ENCODE results near the gene NTN1. TPM values are rescaled to one million over a fixed set of nuclear protein-coding genes. Genes with fewer than 3 reads are reported as not detected.

Gene NTN1
- total and polyA plus RNA-seq, 3 experiments from 2014 or later = 0.24 to 0.33 TPM; not detected in 1

DNA sequence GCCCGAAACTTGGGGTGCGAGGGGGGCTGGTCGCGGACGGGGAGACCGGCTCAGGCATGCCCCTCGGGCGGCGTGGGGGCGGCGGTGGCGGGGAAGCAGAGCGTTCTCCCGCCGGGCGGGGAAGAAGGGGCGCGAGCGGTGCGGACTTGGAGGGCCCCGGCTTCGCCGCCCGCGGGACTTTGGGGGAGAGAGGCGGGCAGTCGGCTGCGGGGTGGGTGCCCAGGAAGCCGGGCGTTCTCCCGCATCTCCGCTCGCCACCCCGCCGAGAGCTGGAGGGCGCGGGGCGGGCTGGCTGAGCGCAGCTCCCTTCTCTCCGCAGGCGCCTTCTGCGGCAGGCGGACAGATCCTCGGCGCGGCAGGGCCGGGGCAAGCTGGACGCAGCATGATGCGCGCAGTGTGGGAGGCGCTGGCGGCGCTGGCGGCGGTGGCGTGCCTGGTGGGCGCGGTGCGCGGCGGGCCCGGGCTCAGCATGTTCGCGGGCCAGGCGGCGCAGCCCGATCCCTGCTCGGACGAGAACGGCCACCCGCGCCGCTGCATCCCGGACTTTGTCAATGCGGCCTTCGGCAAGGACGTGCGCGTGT is 772 bp downstream of the NTN1 start:
- Histone ChIP-seq H3K36me3 (ENCODE audit: insufficient read depth, low read length) (no peaks in the 10 kb centered on the region), H3K4me3 (ENCODE audit: low read length) (no peak overlapping the region), H3K27me3 (ENCODE audit: insufficient read depth, low read length, poor library complexity, severe bottlenecking) (peaks cover 36% of the 10 kb centered on the region), H3K27ac (ENCODE audit: low read depth, low read length) (no peak overlapping the region), H3K9me3 (ENCODE audit: low read length) (no peaks in the 10 kb centered on the region), H3K4me1 (ENCODE audit: insufficient read depth, low read length) (peaks cover 8% of the 10 kb centered on the region)
- peaks cover 42 to 61% of the 10 kb centered on the region in 2 donors for H3K27me3 Mint-ChIP-seq
- H3K4me1 Mint-ChIP-seq = peaks cover 9 to 22% (median 10%) of the 10 kb centered on the region in 3 donors
- H3K36me3 Mint-ChIP-seq = no peaks in the 10 kb centered on the region
- H3K4me3 Mint-ChIP-seq = peak overlapping the region in 6 of 7 donors; percentile 87 to 94 (median 90)
- POLR2A ChIA-PET = no interaction called here
- no peak for DNase-seq
- peaks cover 0 to 4% (median 0%) of the 10 kb centered on the region in 5 donors for H3K9me3 Mint-ChIP-seq
- CTCF ChIA-PET = no interaction called here
- no peak overlapping the region for H3K27ac Mint-ChIP-seq

DNA sequence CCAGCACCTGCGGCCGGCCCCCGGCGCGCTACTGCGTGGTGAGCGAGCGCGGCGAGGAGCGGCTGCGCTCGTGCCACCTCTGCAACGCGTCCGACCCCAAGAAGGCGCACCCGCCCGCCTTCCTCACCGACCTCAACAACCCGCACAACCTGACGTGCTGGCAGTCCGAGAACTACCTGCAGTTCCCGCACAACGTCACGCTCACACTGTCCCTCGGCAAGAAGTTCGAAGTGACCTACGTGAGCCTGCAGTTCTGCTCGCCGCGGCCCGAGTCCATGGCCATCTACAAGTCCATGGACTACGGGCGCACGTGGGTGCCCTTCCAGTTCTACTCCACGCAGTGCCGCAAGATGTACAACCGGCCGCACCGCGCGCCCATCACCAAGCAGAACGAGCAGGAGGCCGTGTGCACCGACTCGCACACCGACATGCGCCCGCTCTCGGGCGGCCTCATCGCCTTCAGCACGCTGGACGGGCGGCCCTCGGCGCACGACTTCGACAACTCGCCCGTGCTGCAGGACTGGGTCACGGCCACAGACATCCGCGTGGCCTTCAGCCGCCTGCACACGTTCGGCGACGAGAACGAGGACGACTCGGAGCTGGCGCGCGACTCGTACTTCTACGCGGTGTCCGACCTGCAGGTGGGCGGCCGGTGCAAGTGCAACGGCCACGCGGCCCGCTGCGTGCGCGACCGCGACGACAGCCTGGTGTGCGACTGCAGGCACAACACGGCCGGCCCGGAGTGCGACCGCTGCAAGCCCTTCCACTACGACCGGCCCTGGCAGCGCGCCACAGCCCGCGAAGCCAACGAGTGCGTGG is 1.5 kb downstream of the NTN1 start:
- CTCF ChIA-PET = no interaction called here
- H3K27ac ChIP-seq (ENCODE audit: low read depth, low read length) = no peak overlapping the region
- peaks cover 9 to 22% (median 10%) of the 10 kb centered on the region in 3 donors for H3K4me1 Mint-ChIP-seq
- no peak for DNase-seq
- H3K4me3 ChIP-seq (ENCODE audit: low read length) = no peak overlapping the region
- no peaks in the 10 kb centered on the region for H3K9me3 ChIP-seq (ENCODE audit: low read length)
- no peaks in the 10 kb centered on the region for H3K36me3 ChIP-seq (ENCODE audit: insufficient read depth, low read length)
- H3K9me3 Mint-ChIP-seq = peaks cover 0 to 4% (median 0%) of the 10 kb centered on the region in 5 donors
- peaks cover 36% of the 10 kb centered on the region for H3K27me3 ChIP-seq (ENCODE audit: insufficient read depth, low read length, poor library complexity, severe bottlenecking)
- H3K27ac Mint-ChIP-seq = peak overlapping the region in 1 of 8 donors; percentile 59
- H3K4me1 ChIP-seq (ENCODE audit: insufficient read depth, low read length) = peaks cover 8% of the 10 kb centered on the region
- H3K27me3 Mint-ChIP-seq = peaks cover 44 to 68% of the 10 kb centered on the region in 2 donors
- POLR2A ChIA-PET = no interaction called here
- H3K4me3 Mint-ChIP-seq = peak overlapping the region; percentile 85 to 94 (median 90)
- no peaks in the 10 kb centered on the region for H3K36me3 Mint-ChIP-seq

DNA sequence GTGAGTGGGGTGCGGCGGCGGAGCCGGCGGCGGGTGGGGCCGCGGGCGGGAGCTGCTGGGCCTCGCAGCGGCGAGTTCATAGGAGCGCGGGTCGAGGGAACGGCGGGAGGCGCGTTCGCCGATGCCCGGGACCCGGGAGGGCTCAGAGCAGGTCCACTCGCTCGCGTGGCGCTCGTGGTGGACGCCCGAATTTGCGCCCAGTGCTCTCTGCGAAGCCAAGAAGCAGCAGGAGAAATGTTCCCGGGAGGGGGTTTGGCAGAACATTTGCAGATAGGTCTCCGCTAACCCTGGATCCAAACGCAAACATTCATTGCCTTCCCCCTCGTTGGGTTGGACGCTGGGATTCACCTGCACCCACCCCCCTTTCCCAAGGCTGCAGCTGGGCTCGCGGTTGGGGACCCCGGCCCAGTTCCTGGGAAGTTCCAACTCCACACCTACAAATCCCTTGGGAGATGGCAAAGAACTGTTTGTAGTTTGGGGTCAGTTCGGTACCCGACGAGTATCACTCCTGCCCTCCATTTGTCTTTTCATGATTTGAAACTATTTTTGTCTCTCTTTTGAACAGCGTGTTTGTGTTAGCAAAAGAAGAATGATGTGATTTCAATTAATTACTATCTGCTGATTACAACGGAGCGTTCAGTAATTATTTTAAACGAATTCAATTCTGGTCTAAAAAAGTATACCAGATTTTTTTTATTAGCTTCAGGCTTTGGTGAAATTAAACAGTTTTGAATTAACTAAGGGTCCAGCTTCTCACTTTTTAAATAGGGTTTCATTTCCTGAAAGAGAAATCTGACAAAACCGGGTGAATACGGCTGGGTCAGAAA is 2.3 kb downstream of the NTN1 start:
- Mint-ChIP-seq H3K4me3 (peak overlapping the region; percentile 18 to 92 (median 54)), H3K27ac (no peak overlapping the region), H3K27me3 (peaks cover 49 to 74% of the 10 kb centered on the region in 2 donors), H3K36me3 (no peaks in the 10 kb centered on the region), H3K4me1 (peaks cover 9 to 22% (median 10%) of the 10 kb centered on the region in 3 donors), H3K9me3 (peaks cover 0 to 4% (median 0%) of the 10 kb centered on the region in 5 donors)
- ChIA-PET CTCF (no interaction called here), POLR2A (no interaction called here)
- no peak for DNase-seq
- Histone ChIP-seq H3K36me3 (ENCODE audit: insufficient read depth, low read length) (no peaks in the 10 kb centered on the region), H3K4me3 (ENCODE audit: low read length) (no peak overlapping the region), H3K27ac (ENCODE audit: low read depth, low read length) (no peak overlapping the region), H3K27me3 (ENCODE audit: insufficient read depth, low read length, poor library complexity, severe bottlenecking) (peaks cover 36% of the 10 kb centered on the region), H3K4me1 (ENCODE audit: insufficient read depth, low read length) (peaks cover 8% of the 10 kb centered on the region), H3K9me3 (ENCODE audit: low read length) (no peaks in the 10 kb centered on the region)

DNA sequence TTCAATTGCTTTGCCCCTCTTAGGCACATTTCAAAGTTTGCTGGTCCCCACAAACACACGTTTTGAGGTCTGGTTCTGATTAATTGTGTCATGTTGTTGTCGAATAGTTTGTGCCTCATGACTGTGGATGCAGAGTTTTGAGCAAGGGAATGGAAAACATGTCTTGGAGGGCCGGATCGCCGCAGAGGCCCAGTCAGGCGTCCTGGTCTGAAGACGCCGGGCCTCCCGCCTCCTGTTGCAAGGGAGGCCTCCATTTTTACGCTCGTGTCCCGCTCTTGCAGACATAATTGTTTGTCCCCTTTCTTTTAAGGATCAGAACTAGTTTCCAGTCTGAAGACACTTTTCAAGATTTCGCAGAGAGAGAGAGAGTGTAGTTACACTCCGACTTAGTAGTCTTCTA is 3.2 kb downstream of the NTN1 start:
- Histone ChIP-seq H3K27me3 (ENCODE audit: insufficient read depth, low read length, poor library complexity, severe bottlenecking) (peaks cover 34% of the 10 kb centered on the region), H3K9me3 (ENCODE audit: low read length) (no peaks in the 10 kb centered on the region), H3K36me3 (ENCODE audit: insufficient read depth, low read length) (no peaks in the 10 kb centered on the region), H3K27ac (ENCODE audit: low read depth, low read length) (no peak overlapping the region), H3K4me3 (ENCODE audit: low read length) (no peak overlapping the region), H3K4me1 (ENCODE audit: insufficient read depth, low read length) (peaks cover 8% of the 10 kb centered on the region)
- Mint-ChIP-seq H3K4me3 (peak overlapping the region in 6 of 7 donors; percentile 8 to 69 (median 30)), H3K27ac (no peak overlapping the region), H3K27me3 (peaks cover 45 to 74% of the 10 kb centered on the region in 2 donors), H3K9me3 (peaks cover 0 to 4% (median 0%) of the 10 kb centered on the region in 5 donors), H3K4me1 (peaks cover 9 to 22% (median 10%) of the 10 kb centered on the region in 3 donors), H3K36me3 (no peaks in the 10 kb centered on the region)
- POLR2A ChIA-PET = no interaction called here
- CTCF ChIA-PET = no interaction called here
- no peak for DNase-seq

DNA sequence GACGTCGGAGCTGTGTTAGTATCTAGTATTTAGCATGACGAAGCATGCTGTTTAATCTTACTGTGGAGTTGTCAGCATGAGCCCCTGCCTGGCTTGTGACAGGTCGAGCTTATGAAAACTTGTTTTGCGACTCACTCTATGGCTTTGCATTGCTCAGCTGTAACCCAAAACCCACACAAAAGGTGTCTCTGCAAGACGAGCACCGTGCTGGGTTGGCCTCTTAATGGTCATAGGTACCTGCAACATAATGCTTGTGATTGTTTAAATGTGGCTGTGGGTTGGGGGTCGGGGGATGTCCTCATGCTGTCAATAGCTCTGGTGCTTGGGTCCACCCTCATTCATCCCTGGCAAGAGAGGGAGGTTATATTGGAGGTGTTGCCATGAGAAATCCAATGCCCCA is 5.4 kb downstream of the NTN1 start:
- CTCF ChIA-PET = no interaction called here
- H3K27me3 Mint-ChIP-seq = peaks cover 54 to 81% of the 10 kb centered on the region in 2 donors

DNA sequence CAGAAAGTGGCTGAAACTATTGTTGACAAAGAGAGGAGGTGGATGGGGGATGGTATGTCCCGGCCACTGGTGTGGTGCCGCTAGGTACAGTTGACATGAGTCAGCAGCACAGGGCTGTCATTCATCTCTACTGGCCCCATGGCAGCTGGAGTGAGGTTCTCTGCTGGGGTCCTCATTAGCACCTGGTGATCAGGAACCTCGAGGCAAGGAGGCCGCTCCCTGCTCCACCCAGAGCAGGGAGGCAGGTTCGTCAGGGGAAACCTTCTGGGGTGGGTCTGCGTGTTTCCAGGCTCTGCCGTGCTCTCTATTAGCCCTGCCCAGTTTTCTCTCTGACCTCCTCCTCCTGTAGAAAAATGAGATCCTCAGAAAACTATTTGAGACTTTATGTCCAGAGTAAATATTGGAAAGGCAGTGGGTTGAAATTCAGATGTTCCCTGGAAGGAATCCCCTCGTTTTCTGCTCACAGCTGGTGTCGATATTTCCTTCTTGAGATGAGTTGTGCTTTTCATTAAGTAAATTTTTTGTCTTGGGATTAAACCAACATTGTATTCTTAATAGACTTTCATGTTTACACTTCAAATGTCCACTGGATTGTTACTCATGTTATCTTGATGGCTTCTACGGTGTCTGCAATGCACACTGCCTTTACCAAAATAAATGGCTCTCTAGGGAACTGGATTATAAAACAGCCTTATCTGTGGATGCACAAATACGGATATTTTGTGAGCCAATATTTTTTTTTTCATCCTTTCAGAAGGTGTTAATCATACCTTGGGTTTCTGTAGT is 7.1 kb downstream of the NTN1 start:
- Histone ChIP-seq H3K9me3 (ENCODE audit: low read length) (no peaks in the 10 kb centered on the region), H3K27ac (ENCODE audit: low read depth, low read length) (no peak overlapping the region), H3K36me3 (ENCODE audit: insufficient read depth, low read length) (no peaks in the 10 kb centered on the region), H3K27me3 (ENCODE audit: insufficient read depth, low read length, poor library complexity, severe bottlenecking) (peaks cover 15% of the 10 kb centered on the region), H3K4me1 (ENCODE audit: insufficient read depth, low read length) (no peaks in the 10 kb centered on the region), H3K4me3 (ENCODE audit: low read length) (no peak overlapping the region)
- POLR2A ChIA-PET = no interaction called here
- Mint-ChIP-seq H3K4me1 (peaks cover 5 to 11% (median 7%) of the 10 kb centered on the region in 3 donors), H3K27ac (no peak overlapping the region), H3K36me3 (no peaks in the 10 kb centered on the region), H3K4me3 (no peak overlapping the region), H3K9me3 (no peaks in the 10 kb centered on the region), H3K27me3 (peaks cover 48 to 91% of the 10 kb centered on the region in 2 donors)
- no peak for DNase-seq
- CTCF ChIA-PET = no interaction called here

More for the DNA sequence above, 5.4 kb downstream of the NTN1 start:
- Mint-ChIP-seq H3K9me3 (peaks cover 0 to 4% (median 0%) of the 10 kb centered on the region in 5 donors), H3K27ac (no peak overlapping the region), H3K4me1 (peaks cover 9 to 18% (median 10%) of the 10 kb centered on the region in 3 donors), H3K36me3 (no peaks in the 10 kb centered on the region), H3K4me3 (no peak overlapping the region)
- no peak for DNase-seq
- Histone ChIP-seq H3K27ac (ENCODE audit: low read depth, low read length) (no peak overlapping the region), H3K27me3 (ENCODE audit: insufficient read depth, low read length, poor library complexity, severe bottlenecking) (peaks cover 22% of the 10 kb centered on the region), H3K36me3 (ENCODE audit: insufficient read depth, low read length) (no peaks in the 10 kb centered on the region), H3K9me3 (ENCODE audit: low read length) (no peaks in the 10 kb centered on the region), H3K4me1 (ENCODE audit: insufficient read depth, low read length) (peaks cover 4% of the 10 kb centered on the region), H3K4me3 (ENCODE audit: low read length) (no peak overlapping the region)
- POLR2A ChIA-PET = no interaction called here

DNA sequence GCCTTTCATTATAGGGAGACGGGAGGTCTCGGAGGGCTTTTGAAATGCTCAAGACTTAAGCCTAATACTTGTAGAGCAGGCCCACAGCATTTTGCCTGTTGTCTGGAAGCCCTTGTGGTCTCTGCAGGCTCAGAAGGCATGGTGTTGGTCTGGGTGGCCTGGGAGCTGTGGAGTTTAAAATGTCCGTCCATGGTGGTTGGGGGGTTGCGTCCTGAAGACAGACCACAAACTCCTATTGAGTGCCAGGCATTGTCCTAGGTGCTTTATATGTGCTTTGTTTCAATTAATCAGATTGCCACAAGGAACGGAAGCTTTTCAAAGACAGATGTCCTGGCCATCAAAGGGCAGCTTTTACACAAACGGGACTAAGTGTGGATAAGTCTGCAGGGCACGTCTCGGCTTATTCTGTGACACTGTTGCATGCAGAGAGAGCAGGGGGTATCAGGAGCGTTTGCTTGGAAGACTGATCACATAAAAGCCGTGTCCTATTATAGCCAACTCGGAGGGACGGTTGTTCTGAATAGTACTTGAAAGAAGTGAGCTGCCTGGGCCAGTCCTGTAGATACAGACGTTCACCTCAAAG is 7.8 kb downstream of the NTN1 start:
- CTCF ChIA-PET = no interaction called here
- Histone ChIP-seq H3K4me1 (ENCODE audit: insufficient read depth, low read length) (no peaks in the 10 kb centered on the region), H3K27ac (ENCODE audit: low read depth, low read length) (no peak overlapping the region), H3K36me3 (ENCODE audit: insufficient read depth, low read length) (no peaks in the 10 kb centered on the region), H3K9me3 (ENCODE audit: low read length) (no peaks in the 10 kb centered on the region), H3K4me3 (ENCODE audit: low read length) (no peak overlapping the region), H3K27me3 (ENCODE audit: insufficient read depth, low read length, poor library complexity, severe bottlenecking) (peaks cover 8% of the 10 kb centered on the region)
- peaks cover 42 to 86% of the 10 kb centered on the region in 2 donors for H3K27me3 Mint-ChIP-seq
- POLR2A ChIA-PET = no interaction called here
- no peak overlapping the region for H3K4me3 Mint-ChIP-seq
- no peak for DNase-seq
- no peak overlapping the region for H3K27ac Mint-ChIP-seq
- peaks cover 3 to 5% (median 4%) of the 10 kb centered on the region in 3 donors for H3K4me1 Mint-ChIP-seq
- H3K36me3 Mint-ChIP-seq = no peaks in the 10 kb centered on the region
- H3K9me3 Mint-ChIP-seq = no peaks in the 10 kb centered on the region
